H9 (cell line): Measurements from ENCODE around the gene KLHDC2. TPM values are rescaled to one million over a fixed set of nuclear protein-coding genes. Genes with fewer than 3 reads are reported as not detected.
A peak's percentile ranks its signal among the peaks of the same experiment; 100 is the strongest.

Experiments
- DNase-seq: peaks from one replicate; pipeline ENCODE4 v3.0.0-alpha.2; 2017
- H2AFZ ChIP-seq: one replicate; pipeline ENCODE4 v1.6.1; 2013; ENCODE audit warnings: mild to moderate bottlenecking, low read length, control low read depth, moderate library complexity
- H2AK5ac ChIP-seq: 2 replicates; pipeline ENCODE4 v1.6.1; 2013; ENCODE audit warnings: low read length, control low read depth, mixed read lengths; ENCODE audit not compliant: insufficient read length
- H2BK120ac ChIP-seq: one replicate; pipeline ENCODE4 v1.6.1; 2013; ENCODE audit warnings: low read depth, mild to moderate bottlenecking, low read length, control low read depth, inconsistent platforms; ENCODE audit not compliant: poor library complexity, severe bottlenecking
- H2BK12ac ChIP-seq: 2 replicates; pipeline ENCODE4 v1.6.1; 2013; ENCODE audit warnings: low read length, control low read depth, mixed read lengths, low read depth; ENCODE audit not compliant: insufficient read length
- H2BK15ac ChIP-seq: 2 replicates; pipeline ENCODE4 v1.6.1; 2013; ENCODE audit warnings: low read depth, low read length, control low read depth
- H2BK20ac ChIP-seq: one replicate; pipeline ENCODE4 v1.6.1; 2013; ENCODE audit warnings: low read depth, mild to moderate bottlenecking, low read length, control low read depth, inconsistent platforms; ENCODE audit not compliant: poor library complexity, severe bottlenecking
- H2BK5ac ChIP-seq: 2 replicates; pipeline ENCODE4 v1.6.1; 2013; ENCODE audit warnings: low read length, control low read depth, mixed read lengths; ENCODE audit not compliant: insufficient read length
- H3K14ac ChIP-seq: 2 replicates; pipeline ENCODE4 v1.6.1; 2013; ENCODE audit warnings: low read length, control low read depth; ENCODE audit not compliant: insufficient read depth
- H3K18ac ChIP-seq: 2 replicates; pipeline ENCODE4 v1.6.1; 2013; ENCODE audit warnings: low read depth, mild to moderate bottlenecking, mixed read lengths, low read length, control low read depth; ENCODE audit not compliant: insufficient read length
- H3K23ac ChIP-seq: 2 replicates; pipeline ENCODE4 v1.6.1; 2013; ENCODE audit warnings: low read length, control low read depth, mixed read lengths, low read depth; ENCODE audit not compliant: insufficient read length
- H3K23me2 ChIP-seq: 2 replicates; pipeline ENCODE4 v1.6.1; 2013; ENCODE audit warnings: low read depth, mild to moderate bottlenecking, mixed read lengths, low read length, control low read depth; ENCODE audit not compliant: insufficient read length, poor library complexity, severe bottlenecking
- H3K27ac ChIP-seq: 2 replicates; pipeline ENCODE4 v1.5.1; 2013; ENCODE audit warnings: low read length, control low read depth, mixed read lengths, low read depth; ENCODE audit not compliant: insufficient read length
- H3K27me3 ChIP-seq: 2 replicates; pipeline ENCODE4 v1.6.1; 2013; ENCODE audit warnings: low read length, control low read depth, inconsistent platforms; ENCODE audit not compliant: insufficient read depth
- H3K4ac ChIP-seq: 2 replicates; pipeline ENCODE4 v1.6.1; 2013; ENCODE audit warnings: low read depth, mild to moderate bottlenecking, control low read depth, inconsistent platforms, low read length, moderate library complexity
- H3K4me1 ChIP-seq: 2 replicates; pipeline ENCODE4 v1.6.1; 2013; ENCODE audit warnings: low read length, control low read depth, inconsistent platforms; ENCODE audit not compliant: insufficient read depth
- H3K4me2 ChIP-seq: 2 replicates; pipeline ENCODE4 v1.6.1; 2013; ENCODE audit warnings: low read length, control low read depth, mixed read lengths; ENCODE audit not compliant: insufficient read length, insufficient read depth
- H3K56ac ChIP-seq: 2 replicates; pipeline ENCODE4 v1.6.1; 2013; ENCODE audit warnings: low read depth, mild to moderate bottlenecking, mixed read lengths, low read length, control low read depth; ENCODE audit not compliant: insufficient read length
- H3K79me1 ChIP-seq: 2 replicates; pipeline ENCODE4 v1.6.1; 2013; ENCODE audit warnings: low read depth, mild to moderate bottlenecking, moderate library complexity, low read length, control low read depth, inconsistent platforms; ENCODE audit not compliant: insufficient read depth, poor library complexity, severe bottlenecking
- H3K79me2 ChIP-seq: 2 replicates; pipeline ENCODE4 v1.6.1; 2013; ENCODE audit warnings: low read length, control low read depth, inconsistent platforms; ENCODE audit not compliant: insufficient read depth
- H3K9ac ChIP-seq: 2 replicates; pipeline ENCODE4 v1.6.1; 2013; ENCODE audit warnings: low read length, control low read depth, mixed read lengths; ENCODE audit not compliant: insufficient read length; ENCODE audit errors: extremely low read depth
- H3K9me3 ChIP-seq: one replicate; pipeline ENCODE4 v1.6.1; 2013; ENCODE audit warnings: low read depth, low read length, inconsistent platforms; ENCODE audit not compliant: control insufficient read depth
- H3T11ph ChIP-seq: one replicate; pipeline ENCODE4 v1.6.1; 2013; ENCODE audit warnings: mild to moderate bottlenecking, low read length, control low read depth, inconsistent platforms
- H4K20me1 ChIP-seq: one replicate; pipeline ENCODE4 v1.6.1; 2013; ENCODE audit not compliant: control insufficient read depth, insufficient read length, insufficient read depth
- H4K5ac ChIP-seq: 2 replicates; pipeline ENCODE4 v1.6.1; 2013; ENCODE audit warnings: low read depth, mild to moderate bottlenecking, mixed read lengths, low read length, control low read depth; ENCODE audit not compliant: insufficient read length
- H4K8ac ChIP-seq: replicated peaks from 2 replicates; pipeline ENCODE4 v1.6.1; 2013; ENCODE audit warnings: low read length, control low read depth, mixed read lengths, low read depth; ENCODE audit not compliant: insufficient read length
- H4K91ac ChIP-seq: 2 replicates; pipeline ENCODE4 v1.6.1; 2013; ENCODE audit warnings: low read depth, mild to moderate bottlenecking, moderate library complexity, mixed read lengths, low read length, control low read depth; ENCODE audit not compliant: insufficient read length
- H3K27ac Mint-ChIP-seq, 3 experiments: 2 replicates in 2 of 3; 3 replicates in 1 of 3; pipeline ENCODE4 v1.8.0; 2020 to 2021; ENCODE audit warnings: mixed read lengths in 3 of 3, mild to moderate bottlenecking in 1 of 3, moderate library complexity in 1 of 3
- H3K27me3 Mint-ChIP-seq: 2 replicates; pipeline ENCODE4 v1.8.0; 2021; ENCODE audit warnings: low read depth, mild to moderate bottlenecking, moderate library complexity, mixed read lengths
- H3K36me3 Mint-ChIP-seq, 3 experiments: 2 replicates in 2 of 3; 3 replicates in 1 of 3; pipeline ENCODE4 v1.8.0; 2020 to 2021; ENCODE audit warnings: low read depth in 3 of 3, mixed read lengths in 3 of 3; ENCODE audit not compliant: insufficient read depth in 1 of 3
- H3K4me1 Mint-ChIP-seq, 2 experiments: 2 replicates each; pipeline ENCODE4 v1.8.0; 2020; ENCODE audit warnings: mixed read lengths in 2 of 2
- H3K4me3 Mint-ChIP-seq, 2 experiments: 2 replicates in 1 of 2; 3 replicates in 1 of 2; pipeline ENCODE4 v1.8.0; 2020 to 2021; ENCODE audit warnings: mild to moderate bottlenecking in 2 of 2, mixed read lengths in 2 of 2, moderate library complexity in 1 of 2
- H3K9me3 Mint-ChIP-seq, 2 experiments: 2 replicates in 1 of 2; 3 replicates in 1 of 2; pipeline ENCODE4 v1.8.0; 2020; ENCODE audit warnings: mild to moderate bottlenecking in 2 of 2, mixed read lengths in 2 of 2, moderate library complexity in 1 of 2
- CTCF ChIP-seq: fragments of 200-600 bp; sonication (generic); conservative IDR thresholded peaks from 3 replicates; pipeline ENCODE4 v1.8.0; 2021; ENCODE audit warnings: antibody characterized with exemption, mild to moderate bottlenecking
- WGBS: extraction: QIAGEN DNeasy Blood & Tissue Kit; methylation state at CpG from one replicate; pipeline ENCODE4 v1.1.7; 2013; ENCODE audit warnings: missing lambda C conversion rate, low lambda C conversion rate, mixed read lengths; ENCODE audit not compliant: insufficient read length; ENCODE audit errors: extremely low coverage; 5-methylcytosine and 5-hydroxymethylcytosine counted together
- total RNA-seq: library from RNA; stranded (reverse); gene quantifications from 2 replicates; pipeline ENCODE4 v1.2.1, GENCODE V29; 2021

The KLHDC2 gene
- total RNA-seq, 1 experiment from 2014 or later, result 41.6 TPM

- H3K4ac ChIP-seq, result no peak overlapping the region
- H3K27me3 ChIP-seq, result no peaks in the 10 kb centered on the region
- H3K56ac ChIP-seq, result no peak overlapping the region
- H2BK120ac ChIP-seq, result no peak overlapping the region
- no peak overlapping the region for H2BK5ac ChIP-seq
- H3K9ac ChIP-seq, result peak overlapping the region; percentile 97
- H3K79me2 ChIP-seq, result peaks cover 5% of the 10 kb centered on the region; the same call in 1 of the 2 replicates
- no peak overlapping the region for H4K8ac ChIP-seq
- Mint-ChIP-seq H3K4me1 (peaks cover 25% of the 10 kb centered on the region in 2 experiments), H3K27me3 (no peaks in the 10 kb centered on the region), H3K9me3 (0 out of 5 replicates have a peak, but pooled peaks cover 0 to 3% of the 10 kb centered on the region in 2 experiments), H3K4me3 (peak overlapping the region; percentile 94 to 99), H3K27ac (peak overlapping the region in 2 of 3 experiments; percentile 23 to 100; a peak in 2 of 7 replicates), H3K36me3 (peaks cover 0 to 9% (median 8%) of the 10 kb centered on the region in 3 experiments; a peak in 5 of 7 replicates)
- no peak overlapping the region for H3K23ac ChIP-seq
- no peak overlapping the region for H3K14ac ChIP-seq
- no peak overlapping the region for H3K27ac ChIP-seq
- no peak overlapping the region for H4K5ac ChIP-seq
- H4K20me1 ChIP-seq, result no peaks in the 10 kb centered on the region
- no peak overlapping the region for H2AFZ ChIP-seq
- no peak overlapping the region for H3K18ac ChIP-seq
- no peak for TF ChIP-seq CTCF
- H3K4me1 ChIP-seq, result peaks cover 5% of the 10 kb centered on the region
- H2AK5ac ChIP-seq, result no peak overlapping the region
- H3K23me2 ChIP-seq, result peaks cover 18% of the 10 kb centered on the region
- H3K9me3 ChIP-seq, result no peaks in the 10 kb centered on the region
- no peak overlapping the region for H3T11ph ChIP-seq
- no peak overlapping the region for H4K91ac ChIP-seq
- no peak overlapping the region for H2BK12ac ChIP-seq
- no peak for DNase-seq
- H2BK20ac ChIP-seq, result no peak overlapping the region
- no peaks in the 10 kb centered on the region for H3K79me1 ChIP-seq
- no CpG with 5 or more reads among the region's 15 CpGs for WGBS
- peak overlapping the region; percentile 94 for H3K4me2 ChIP-seq
- no peak overlapping the region for H2BK15ac ChIP-seq
Measured at GRCh38 chr14:49769581-49770211, 1.7 kb downstream of the KLHDC2 start.
